Measurements from ENCODE around the gene SUSD4. TPM values are rescaled to one million over a fixed set of nuclear protein-coding genes. Genes with fewer than 3 reads are reported as not detected.

The SUSD4 gene
- total and polyA plus RNA-seq, 10 of the 15 experiments (the other 5 are each of a cell fraction or from before 2014, with no cell fraction given), result 0.13 to 1.1 (median 0.26) TPM; not detected in 3

DNA sequence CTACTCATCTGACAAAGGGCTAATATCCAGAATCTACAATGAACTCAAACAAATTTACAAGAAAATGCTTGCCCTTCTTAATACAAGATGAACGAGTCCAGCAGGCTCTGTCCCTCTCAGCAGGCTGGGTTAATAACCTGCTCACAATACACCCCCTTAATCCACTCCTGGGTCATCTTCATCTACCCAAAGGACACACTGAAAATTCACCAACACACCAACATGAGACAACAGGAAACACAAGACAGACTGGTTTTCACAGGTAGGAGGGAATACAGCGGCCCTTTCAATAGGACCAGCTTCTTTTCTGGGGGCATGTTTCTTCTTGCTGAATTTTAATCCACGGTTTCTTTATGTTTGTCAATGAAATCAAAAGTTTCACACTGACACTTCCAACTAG lies 44.6 kb downstream of the SUSD4 start:
- Histone ChIP-seq H3K36me3 (ENCODE audit: control insufficient read depth in 2 of 2, insufficient read depth in 2 of 2, low read length in 1 of 2) (no peaks in the 10 kb centered on the region), H3K9me3 (replicated peaks; ENCODE audit: control insufficient read depth, insufficient read depth, low read length) (no peaks in the 10 kb centered on the region; the same call in 2 of the 3 replicates), H2AFZ (ENCODE audit: control insufficient read depth, low read depth, low read length) (no peak overlapping the region), H3K27me3 (replicated peaks in 1 of 2; ENCODE audit: control insufficient read depth in 2 of 2, insufficient read depth in 2 of 2, low read length in 1 of 2) (0 out of 4 replicates have a peak, but pooled peaks cover 0 to 2% of the 10 kb centered on the region in 2 experiments), H4K20me1 (ENCODE audit: control insufficient read depth, insufficient read depth) (no peaks in the 10 kb centered on the region), H3K79me2 (ENCODE audit: control insufficient read depth, insufficient read depth, low read length) (no peaks in the 10 kb centered on the region), H3K4me3 (no peak overlapping the region), H3K4me2 (ENCODE audit: control insufficient read depth, insufficient read depth) (no peak overlapping the region), H3K9ac (ENCODE audit: control insufficient read depth, insufficient read depth, low read length) (no peak overlapping the region), H3K4me1 (ENCODE audit: control insufficient read depth, insufficient read depth, low read length) (no peaks in the 10 kb centered on the region), H3K27ac (ENCODE audit: control insufficient read depth, insufficient read depth) (no peak overlapping the region)
- DNase-seq (ENCODE audit: low read depth, low spot score) (no peak), ATAC-seq (no peak), FAIRE-seq (no peak)
- 21% methylated on average over 3 of the region's 3 CpGs for WGBS (ENCODE audit: insufficient coverage, insufficient replicate concordance, low lambda C conversion rate, missing lambda C conversion rate)
- intact Hi-C loops (cut with micrococcal nuclease; ENCODE audit: unreplicated experiment), result no loop called here
- ChIA-PET POLR2A (no interaction called here), RAD21 (ENCODE audit: unreplicated experiment) (no interaction called here), SMC1A (ENCODE audit: uncharacterized antibody, unreplicated experiment) (no interaction called here), CTCF (no interaction called here)
- in situ Hi-C loops (cut with MboI), result no loop called here
- no TSS peak for BruUV-seq (replicated peaks)
- TF ChIP-seq HDAC2 (IDR thresholded peaks at IDR 0.05), result no peak
- TF ChIP-seq TCF12 (IDR thresholded peaks at IDR 0.05; ENCODE audit: low read depth, low read length), result no peak
- no peak for TF ChIP-seq SRF (IDR thresholded peaks at IDR 0.05; ENCODE audit: low read depth in 2 of 2, low read length in 2 of 2)
- TF ChIP-seq, protein P1, sequence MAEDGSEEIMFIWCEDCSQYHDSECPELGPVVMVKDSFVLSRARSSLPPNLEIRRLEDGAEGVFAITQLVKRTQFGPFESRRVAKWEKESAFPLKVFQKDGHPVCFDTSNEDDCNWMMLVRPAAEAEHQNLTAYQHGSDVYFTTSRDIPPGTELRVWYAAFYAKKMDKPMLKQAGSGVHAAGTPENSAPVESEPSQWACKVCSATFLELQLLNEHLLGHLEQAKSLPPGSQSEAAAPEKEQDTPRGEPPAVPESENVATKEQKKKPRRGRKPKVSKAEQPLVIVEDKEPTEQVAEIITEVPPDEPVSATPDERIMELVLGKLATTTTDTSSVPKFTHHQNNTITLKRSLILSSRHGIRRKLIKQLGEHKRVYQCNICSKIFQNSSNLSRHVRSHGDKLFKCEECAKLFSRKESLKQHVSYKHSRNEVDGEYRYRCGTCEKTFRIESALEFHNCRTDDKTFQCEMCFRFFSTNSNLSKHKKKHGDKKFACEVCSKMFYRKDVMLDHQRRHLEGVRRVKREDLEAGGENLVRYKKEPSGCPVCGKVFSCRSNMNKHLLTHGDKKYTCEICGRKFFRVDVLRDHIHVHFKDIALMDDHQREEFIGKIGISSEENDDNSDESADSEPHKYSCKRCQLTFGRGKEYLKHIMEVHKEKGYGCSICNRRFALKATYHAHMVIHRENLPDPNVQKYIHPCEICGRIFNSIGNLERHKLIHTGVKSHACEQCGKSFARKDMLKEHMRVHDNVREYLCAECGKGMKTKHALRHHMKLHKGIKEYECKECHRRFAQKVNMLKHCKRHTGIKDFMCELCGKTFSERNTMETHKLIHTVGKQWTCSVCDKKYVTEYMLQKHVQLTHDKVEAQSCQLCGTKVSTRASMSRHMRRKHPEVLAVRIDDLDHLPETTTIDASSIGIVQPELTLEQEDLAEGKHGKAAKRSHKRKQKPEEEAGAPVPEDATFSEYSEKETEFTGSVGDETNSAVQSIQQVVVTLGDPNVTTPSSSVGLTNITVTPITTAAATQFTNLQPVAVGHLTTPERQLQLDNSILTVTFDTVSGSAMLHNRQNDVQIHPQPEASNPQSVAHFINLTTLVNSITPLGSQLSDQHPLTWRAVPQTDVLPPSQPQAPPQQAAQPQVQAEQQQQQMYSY (CRISPR knock-in tag; IDR thresholded peaks at IDR 0.05), result no peak
- no peak for TF ChIP-seq DPF2 (IDR thresholded peaks at IDR 0.05)
- TF ChIP-seq JUND (IDR thresholded peaks at IDR 0.05; ENCODE audit: low read depth, low read length), result no peak
- TF ChIP-seq, protein P2, sequence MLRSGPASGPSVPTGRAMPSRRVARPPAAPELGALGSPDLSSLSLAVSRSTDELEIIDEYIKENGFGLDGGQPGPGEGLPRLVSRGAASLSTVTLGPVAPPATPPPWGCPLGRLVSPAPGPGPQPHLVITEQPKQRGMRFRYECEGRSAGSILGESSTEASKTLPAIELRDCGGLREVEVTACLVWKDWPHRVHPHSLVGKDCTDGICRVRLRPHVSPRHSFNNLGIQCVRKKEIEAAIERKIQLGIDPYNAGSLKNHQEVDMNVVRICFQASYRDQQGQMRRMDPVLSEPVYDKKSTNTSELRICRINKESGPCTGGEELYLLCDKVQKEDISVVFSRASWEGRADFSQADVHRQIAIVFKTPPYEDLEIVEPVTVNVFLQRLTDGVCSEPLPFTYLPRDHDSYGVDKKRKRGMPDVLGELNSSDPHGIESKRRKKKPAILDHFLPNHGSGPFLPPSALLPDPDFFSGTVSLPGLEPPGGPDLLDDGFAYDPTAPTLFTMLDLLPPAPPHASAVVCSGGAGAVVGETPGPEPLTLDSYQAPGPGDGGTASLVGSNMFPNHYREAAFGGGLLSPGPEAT (IDR thresholded peaks at IDR 0.05; ENCODE audit: low read depth), result no peak
- TF ChIP-seq TBL1XR1 (IDR thresholded peaks at IDR 0.05; ENCODE audit: low read depth, low read length), result no peak
- TF ChIP-seq RAD21 (IDR thresholded peaks at IDR 0.05; ENCODE audit: insufficient read depth, low read depth, low read length), result no peak
- TF ChIP-seq HDAC6 (IDR thresholded peaks at IDR 0.05; ENCODE audit: unreplicated experiment), result no peak
- no peak for TF ChIP-seq FOS (IDR thresholded peaks at IDR 0.05; ENCODE audit: borderline replicate concordance, extremely low read depth, insufficient read length)
- no peak for TF ChIP-seq RBBP5 (conservative IDR thresholded peaks at IDR 0.05)
- TF ChIP-seq JUNB (IDR thresholded peaks at IDR 0.05), result no peak
- TF ChIP-seq, protein P3, sequence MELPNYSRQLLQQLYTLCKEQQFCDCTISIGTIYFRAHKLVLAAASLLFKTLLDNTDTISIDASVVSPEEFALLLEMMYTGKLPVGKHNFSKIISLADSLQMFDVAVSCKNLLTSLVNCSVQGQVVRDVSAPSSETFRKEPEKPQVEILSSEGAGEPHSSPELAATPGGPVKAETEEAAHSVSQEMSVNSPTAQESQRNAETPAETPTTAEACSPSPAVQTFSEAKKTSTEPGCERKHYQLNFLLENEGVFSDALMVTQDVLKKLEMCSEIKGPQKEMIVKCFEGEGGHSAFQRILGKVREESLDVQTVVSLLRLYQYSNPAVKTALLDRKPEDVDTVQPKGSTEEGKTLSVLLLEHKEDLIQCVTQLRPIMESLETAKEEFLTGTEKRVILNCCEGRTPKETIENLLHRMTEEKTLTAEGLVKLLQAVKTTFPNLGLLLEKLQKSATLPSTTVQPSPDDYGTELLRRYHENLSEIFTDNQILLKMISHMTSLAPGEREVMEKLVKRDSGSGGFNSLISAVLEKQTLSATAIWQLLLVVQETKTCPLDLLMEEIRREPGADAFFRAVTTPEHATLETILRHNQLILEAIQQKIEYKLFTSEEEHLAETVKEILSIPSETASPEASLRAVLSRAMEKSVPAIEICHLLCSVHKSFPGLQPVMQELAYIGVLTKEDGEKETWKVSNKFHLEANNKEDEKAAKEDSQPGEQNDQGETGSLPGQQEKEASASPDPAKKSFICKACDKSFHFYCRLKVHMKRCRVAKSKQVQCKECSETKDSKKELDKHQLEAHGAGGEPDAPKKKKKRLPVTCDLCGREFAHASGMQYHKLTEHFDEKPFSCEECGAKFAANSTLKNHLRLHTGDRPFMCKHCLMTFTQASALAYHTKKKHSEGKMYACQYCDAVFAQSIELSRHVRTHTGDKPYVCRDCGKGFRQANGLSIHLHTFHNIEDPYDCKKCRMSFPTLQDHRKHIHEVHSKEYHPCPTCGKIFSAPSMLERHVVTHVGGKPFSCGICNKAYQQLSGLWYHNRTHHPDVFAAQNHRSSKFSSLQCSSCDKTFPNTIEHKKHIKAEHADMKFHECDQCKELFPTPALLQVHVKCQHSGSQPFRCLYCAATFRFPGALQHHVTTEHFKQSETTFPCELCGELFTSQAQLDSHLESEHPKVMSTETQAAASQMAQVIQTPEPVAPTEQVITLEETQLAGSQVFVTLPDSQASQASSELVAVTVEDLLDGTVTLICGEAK (IDR thresholded peaks at IDR 0.05; ENCODE audit: borderline replicate concordance), result no peak
- no peak for TF ChIP-seq YBX1 (IDR thresholded peaks at IDR 0.05)
- TF ChIP-seq CEBPB (IDR thresholded peaks at IDR 0.05; ENCODE audit: borderline replicate concordance in 1 of 2, low read depth in 2 of 2, low read length in 2 of 2), result no peak

Data from GM12878 (cell line).